HEK293 (cell line): ENCODE measurements around the gene TBX15.

ENCODE experiments used
- CTCF ChIA-PET: fragments of 350-600 bp; formaldehyde crosslinking; extraction: SDS; loops from one replicate; lab custom pipeline; 2021; ENCODE audit warnings: antibody characterized with exemption; lab: Yijun Ruan, JAX
- POLR2A ChIA-PET: fragments of 300-600 bp; formaldehyde crosslinking; extraction: SDS; loops from one replicate; lab custom pipeline; 2020; ENCODE audit warnings: antibody characterized with exemption, inconsistent platforms; lab: Yijun Ruan, JAX
- H3K27ac ChIP-seq: fragments of 200-500 bp; sonication (Bioruptor generic); 2 replicates; pipeline ENCODE4 v1.5.1; 2014; ENCODE audit warnings: low read depth, low read length, control low read depth, inconsistent platforms; ENCODE audit errors: extremely low read depth
- H3K36me3 ChIP-seq, 2 experiments: fragments of 200-500 bp in 1 of 2; sonication (Bioruptor generic) in 1 of 2; 1 replicate in 1 of 2; 2 replicates in 1 of 2; pipeline ENCODE4 v1.5.1; 2014 to 2017; ENCODE audit warnings: inconsistent platforms in 2 of 2, low read length in 2 of 2; ENCODE audit not compliant: control insufficient read depth in 2 of 2, insufficient read depth in 1 of 2
- H3K4me1 ChIP-seq: fragments of 200-500 bp; sonication (Bioruptor generic); 2 replicates; pipeline ENCODE4 v1.5.1; 2014; ENCODE audit warnings: mild to moderate bottlenecking, low read length, inconsistent platforms; ENCODE audit not compliant: control insufficient read depth, insufficient read depth
- H3K4me3 ChIP-seq: 2 replicates; pipeline ENCODE4 v1.5.1; 2011; ENCODE audit warnings: low read depth, mild to moderate bottlenecking, control low read depth, low read length, moderate library complexity
- H3K9me3 ChIP-seq: fragments of 200-500 bp; sonication (Bioruptor generic); 2 replicates; pipeline ENCODE4 v1.5.1; 2014; ENCODE audit warnings: low read depth, low read length, inconsistent platforms; ENCODE audit not compliant: control insufficient read depth, insufficient read depth
- PRDM6 ChIP-seq: fragments of 450-650 bp; formaldehyde crosslinking; IDR thresholded peaks from 2 replicates; pipeline ENCODE4 v1.5.1; 2017; ENCODE audit warnings: missing biosample characterization, missing genetic modification characterization
- SCRT1 ChIP-seq: fragments of 450-650 bp; formaldehyde crosslinking; IDR thresholded peaks from 2 replicates; pipeline ENCODE4 v1.5.1; 2016; ENCODE audit warnings: missing biosample characterization, missing genetic modification characterization, borderline replicate concordance
- ZBTB6 ChIP-seq: fragments of 450-650 bp; formaldehyde crosslinking; IDR thresholded peaks from 2 replicates; pipeline ENCODE4 v1.5.1; 2017; ENCODE audit warnings: missing biosample characterization, missing genetic modification characterization
- ZFP3 ChIP-seq: fragments of 450-650 bp; formaldehyde crosslinking; IDR thresholded peaks from 2 replicates; pipeline ENCODE4 v1.5.1; 2016; ENCODE audit warnings: low read depth, missing biosample characterization, missing genetic modification characterization
- ZNF138 ChIP-seq: fragments of 450-650 bp; formaldehyde crosslinking; IDR thresholded peaks from 2 replicates; pipeline ENCODE4 v1.5.1; 2016; ENCODE audit warnings: missing biosample characterization, missing genetic modification characterization, borderline replicate concordance
- ZNF248 ChIP-seq: fragments of 450-650 bp; formaldehyde crosslinking; IDR thresholded peaks from 2 replicates; pipeline ENCODE4 v1.5.1; 2017; ENCODE audit warnings: missing biosample characterization, missing genetic modification characterization
- ZNF404 ChIP-seq: fragments of 450-650 bp; formaldehyde crosslinking; IDR thresholded peaks from 2 replicates; pipeline ENCODE4 v1.5.1; 2017; ENCODE audit warnings: missing biosample characterization, missing genetic modification characterization
- ZNF426 ChIP-seq: fragments of 450-650 bp; formaldehyde crosslinking; IDR thresholded peaks from 2 replicates; pipeline ENCODE4 v1.5.1; 2017; ENCODE audit warnings: missing biosample characterization, missing genetic modification characterization, mild to moderate bottlenecking, inconsistent platforms, moderate library complexity
- ZNF514 ChIP-seq: fragments of 450-650 bp; formaldehyde crosslinking; IDR thresholded peaks from 2 replicates; pipeline ENCODE4 v1.5.1; 2016; ENCODE audit warnings: missing biosample characterization, missing genetic modification characterization
- ZNF558 ChIP-seq: fragments of 450-650 bp; formaldehyde crosslinking; IDR thresholded peaks from 2 replicates; pipeline ENCODE4 v1.5.1; 2016; ENCODE audit warnings: missing biosample characterization, missing genetic modification characterization
- ZNF654 ChIP-seq: fragments of 450-650 bp; formaldehyde crosslinking; IDR thresholded peaks from 2 replicates; pipeline ENCODE4 v1.5.1; 2016; ENCODE audit warnings: low read depth, missing biosample characterization, missing genetic modification characterization
- ZNF692 ChIP-seq: fragments of 450-650 bp; formaldehyde crosslinking; IDR thresholded peaks from 2 replicates; pipeline ENCODE4 v1.5.1; 2016; ENCODE audit warnings: missing biosample characterization, missing genetic modification characterization
- ZNF701 ChIP-seq: fragments of 450-650 bp; formaldehyde crosslinking; IDR thresholded peaks from 2 replicates; pipeline ENCODE4 v1.5.1; 2016; ENCODE audit warnings: missing biosample characterization, missing genetic modification characterization
- ZNF747 ChIP-seq: fragments of 450-650 bp; formaldehyde crosslinking; IDR thresholded peaks from 2 replicates; pipeline ENCODE4 v1.5.1; 2016; ENCODE audit warnings: missing biosample characterization, missing genetic modification characterization
- TF ChIP-seq, protein P1 (sequence below): fragments of 450-650 bp; formaldehyde crosslinking; IDR thresholded peaks from 2 replicates; pipeline ENCODE4 v1.5.1; 2016; ENCODE audit warnings: missing biosample characterization, missing genetic modification characterization, low read depth
- TF ChIP-seq, protein P2 (sequence below): fragments of 450-650 bp; formaldehyde crosslinking; IDR thresholded peaks from 2 replicates; pipeline ENCODE4 v1.5.1; 2017; ENCODE audit warnings: missing biosample characterization, mild to moderate bottlenecking, missing genetic modification characterization, moderate library complexity

The TBX15 gene

DNA sequence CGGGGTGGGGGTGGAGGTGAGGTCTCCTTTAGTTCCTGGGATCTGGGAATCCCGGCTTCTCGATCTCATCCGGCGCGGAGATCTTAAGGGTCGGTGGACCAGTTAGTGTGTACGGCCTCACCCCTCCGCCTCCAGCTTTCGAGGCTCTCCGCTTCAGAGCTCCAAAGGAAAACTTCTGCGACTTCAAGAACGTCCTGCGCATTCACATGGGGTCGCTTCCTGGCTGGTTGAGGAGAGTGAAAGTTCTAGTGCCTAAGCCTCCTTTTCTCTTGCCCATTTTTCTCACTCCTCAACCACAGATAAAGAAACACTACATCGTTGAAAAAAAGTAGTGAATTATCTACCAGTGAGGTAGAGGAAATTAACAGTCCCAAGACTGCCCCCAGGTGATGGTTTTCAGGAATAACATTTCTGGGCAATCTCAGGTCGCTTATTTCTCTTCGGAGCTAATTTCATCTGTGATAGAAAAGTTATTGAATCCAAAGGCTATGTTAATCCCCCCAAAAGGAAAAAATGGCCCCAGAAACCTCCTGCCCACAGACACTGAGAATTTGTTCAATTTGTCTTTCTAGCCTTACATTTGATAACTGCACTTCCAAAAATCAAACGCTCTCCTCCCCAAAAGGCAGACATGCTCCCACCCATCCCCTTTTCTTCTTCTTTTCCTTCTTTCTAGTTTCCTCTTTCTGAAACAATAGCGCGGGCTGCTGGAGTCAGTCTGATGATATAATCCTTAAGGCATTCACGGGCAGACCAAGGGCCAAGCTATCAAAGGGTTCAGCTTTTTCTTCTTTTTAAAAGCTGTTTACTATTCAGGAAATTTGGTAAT, 20.6 kb upstream of the TBX15 start:
- Histone ChIP-seq H3K4me1 (no peaks in the 10 kb centered on the region), H3K36me3 (no peaks in the 10 kb centered on the region), H3K9me3 (no peaks in the 10 kb centered on the region), H3K4me3 (peak overlapping the region; percentile 13; the same call in 1 of the 2 replicates), H3K27ac (no peak overlapping the region)
- TF ChIP-seq ZNF701 (tag by site-specific recombination) (no peak), ZNF654 (tag by site-specific recombination) (peak; percentile 55)
- POLR2A ChIA-PET: interaction anchor here (0.6 kb wide), 1 partner anchor 12 kb away, joined by 3 read pairs; no protein-coding TSS in a partner anchor
- CTCF ChIA-PET: interaction anchor here (0.5 to 1.9 kb wide), 15 partner anchors 38 to 1057 kb away, joined by 3 to 8 read pairs (median 3); no protein-coding TSS in a partner anchor

GRCh38 chr1:119007670-119008482, 19.7 kb upstream of the TBX15 start:
- ChIA-PET POLR2A (no interaction called here), CTCF (interaction anchor here (0.5 to 1.9 kb wide), 5 partner anchors 164 to 931 kb away, joined by 3 to 8 read pairs (median 5); no protein-coding TSS in a partner anchor)
- Histone ChIP-seq H3K4me3 (no peak overlapping the region), H3K36me3 (no peaks in the 10 kb centered on the region), H3K9me3 (no peaks in the 10 kb centered on the region), H3K27ac (no peak overlapping the region), H3K4me1 (no peaks in the 10 kb centered on the region)
- TF ChIP-seq, protein P1, sequence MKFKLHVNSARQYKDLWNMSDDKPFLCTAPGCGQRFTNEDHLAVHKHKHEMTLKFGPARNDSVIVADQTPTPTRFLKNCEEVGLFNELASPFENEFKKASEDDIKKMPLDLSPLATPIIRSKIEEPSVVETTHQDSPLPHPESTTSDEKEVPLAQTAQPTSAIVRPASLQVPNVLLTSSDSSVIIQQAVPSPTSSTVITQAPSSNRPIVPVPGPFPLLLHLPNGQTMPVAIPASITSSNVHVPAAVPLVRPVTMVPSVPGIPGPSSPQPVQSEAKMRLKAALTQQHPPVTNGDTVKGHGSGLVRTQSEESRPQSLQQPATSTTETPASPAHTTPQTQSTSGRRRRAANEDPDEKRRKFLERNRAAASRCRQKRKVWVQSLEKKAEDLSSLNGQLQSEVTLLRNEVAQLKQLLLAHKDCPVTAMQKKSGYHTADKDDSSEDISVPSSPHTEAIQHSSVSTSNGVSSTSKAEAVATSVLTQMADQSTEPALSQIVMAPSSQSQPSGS (tag by site-specific recombination): no peak
- no peak for TF ChIP-seq SCRT1 (tag by site-specific recombination)
- TF ChIP-seq ZFP3 (tag by site-specific recombination): no peak
- no peak for TF ChIP-seq PRDM6 (tag by site-specific recombination)
- TF ChIP-seq ZNF248 (tag by site-specific recombination): no peak
- TF ChIP-seq ZNF692 (tag by site-specific recombination): no peak
- TF ChIP-seq, protein P2, sequence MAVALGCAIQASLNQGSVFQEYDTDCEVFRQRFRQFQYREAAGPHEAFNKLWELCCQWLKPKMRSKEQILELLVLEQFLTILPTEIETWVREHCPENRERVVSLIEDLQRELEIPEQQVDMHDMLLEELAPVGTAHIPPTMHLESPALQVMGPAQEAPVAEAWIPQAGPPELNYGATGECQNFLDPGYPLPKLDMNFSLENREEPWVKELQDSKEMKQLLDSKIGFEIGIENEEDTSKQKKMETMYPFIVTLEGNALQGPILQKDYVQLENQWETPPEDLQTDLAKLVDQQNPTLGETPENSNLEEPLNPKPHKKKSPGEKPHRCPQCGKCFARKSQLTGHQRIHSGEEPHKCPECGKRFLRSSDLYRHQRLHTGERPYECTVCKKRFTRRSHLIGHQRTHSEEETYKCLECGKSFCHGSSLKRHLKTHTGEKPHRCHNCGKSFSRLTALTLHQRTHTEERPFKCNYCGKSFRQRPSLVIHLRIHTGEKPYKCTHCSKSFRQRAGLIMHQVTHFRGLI (tag by site-specific recombination): no peak
- TF ChIP-seq ZNF747: no peak
- TF ChIP-seq ZNF514 (tag by site-specific recombination): no peak
- no peak for TF ChIP-seq ZNF138
- TF ChIP-seq ZNF558: no peak
- no peak for TF ChIP-seq ZNF654 (tag by site-specific recombination)
- no peak for TF ChIP-seq ZNF426
- TF ChIP-seq ZBTB6: no peak
- no peak for TF ChIP-seq ZNF404 (tag by site-specific recombination)
